HepG2 (cell line): ENCODE measurements around the gene GFER. TPM values are rescaled to one million over a fixed set of nuclear protein-coding genes. Genes with fewer than 3 reads are reported as not detected.
A peak's percentile ranks its signal among the peaks of the same experiment; 100 is the strongest.

Experiments
- BORCS8-MEF2B ChIP-seq: sonication (generic); formaldehyde crosslinking; IDR thresholded peaks from 2 replicates; pipeline ENCODE4 v1.8.0; 2022; ENCODE audit warnings: mild to moderate bottlenecking, missing genetic modification reagents
- HNRNPK ChIP-seq: fragments of 200-400 bp; formaldehyde crosslinking; IDR thresholded peaks from 2 replicates; pipeline ENCODE4 v1.6.1; 2018; ENCODE audit warnings: low read length, low read depth, moderate library complexity, mild to moderate bottlenecking; ENCODE audit not compliant: poor library complexity, severe bottlenecking
- HOXA7 ChIP-seq: sonication (generic); formaldehyde crosslinking; IDR thresholded peaks from 2 replicates; pipeline ENCODE4 v1.8.1; 2022; ENCODE audit warnings: mild to moderate bottlenecking, missing genetic modification reagents, moderate library complexity
- KAT2B ChIP-seq: fragments of 150-350 bp; IDR thresholded peaks from 2 replicates; pipeline ENCODE4 v1.6.1; 2014; ENCODE audit warnings: low read depth, low read length, borderline replicate concordance
- KLF6 ChIP-seq: IDR thresholded peaks from 2 replicates; pipeline ENCODE4 v1.8.0; 2016; ENCODE audit warnings: missing biosample characterization, missing genetic modification reagents
- PCBP2 ChIP-seq: fragments of 200-400 bp; formaldehyde crosslinking; optimal IDR thresholded peaks from 2 replicates; pipeline ENCODE3; 2018; ENCODE audit warnings: low read length, low read depth; ENCODE audit not compliant: poor library complexity, severe bottlenecking
- PRPF4 ChIP-seq: fragments of 200-400 bp; formaldehyde crosslinking; IDR thresholded peaks from 2 replicates; pipeline ENCODE4 v1.6.1; 2016; ENCODE audit warnings: low read length, low read depth; ENCODE audit not compliant: poor library complexity, severe bottlenecking
- RBFOX2 ChIP-seq: fragments of 200-400 bp; formaldehyde crosslinking; IDR thresholded peaks from 2 replicates; pipeline ENCODE4 v1.6.1; 2017; ENCODE audit warnings: low read depth, mild to moderate bottlenecking, low read length
- SPEN ChIP-seq: sonication (generic); formaldehyde crosslinking; IDR thresholded peaks from 2 replicates; pipeline ENCODE4 v1.5.1; 2020; ENCODE audit warnings: low read depth, mild to moderate bottlenecking, missing genetic modification reagents
- ZC3H4 ChIP-seq: sonication (generic); formaldehyde crosslinking; IDR thresholded peaks from 2 replicates; pipeline ENCODE4 v1.4.0; 2020; ENCODE audit warnings: missing genetic modification reagents, borderline replicate concordance
- ZFP36 ChIP-seq: fragments of 150-350 bp; IDR thresholded peaks from 2 replicates; pipeline ENCODE4 v1.6.1; 2018; ENCODE audit warnings: borderline replicate concordance, low read length, low read depth; ENCODE audit not compliant: partially characterized antibody
- ZNF292 ChIP-seq: sonication (generic); formaldehyde crosslinking; IDR thresholded peaks from 2 replicates; pipeline ENCODE4 v1.8.1; 2022; ENCODE audit warnings: mild to moderate bottlenecking, low read depth, missing genetic modification reagents, borderline replicate concordance
- ZNF296 ChIP-seq: sonication (generic); formaldehyde crosslinking; conservative IDR thresholded peaks from 2 replicates; pipeline ENCODE4 v1.5.0; 2020; ENCODE audit warnings: mild to moderate bottlenecking, missing genetic modification reagents
- ZNF33A ChIP-seq: sonication (generic); formaldehyde crosslinking; IDR thresholded peaks from 2 replicates; pipeline ENCODE4 v1.5.1; 2020; ENCODE audit warnings: missing genetic modification reagents, mild to moderate bottlenecking, moderate library complexity, borderline replicate concordance
- ZNF34 ChIP-seq: sonication (generic); formaldehyde crosslinking; IDR thresholded peaks from 2 replicates; pipeline ENCODE4 v1.4.0; 2020; ENCODE audit warnings: mild to moderate bottlenecking, missing genetic modification reagents, borderline replicate concordance
- ZNF670 ChIP-seq: sonication (generic); formaldehyde crosslinking; IDR thresholded peaks from 2 replicates; pipeline ENCODE4 v1.8.0; 2022; ENCODE audit warnings: mild to moderate bottlenecking, missing genetic modification reagents, borderline replicate concordance
- ZNF781 ChIP-seq: sonication (generic); formaldehyde crosslinking; IDR thresholded peaks from 2 replicates; pipeline ENCODE4 v1.5.1; 2020; ENCODE audit warnings: borderline replicate concordance, mild to moderate bottlenecking, missing genetic modification reagents; ENCODE audit errors: not compliant biosample characterization
- polyA plus RNA-seq, 8 experiments: library from polyadenylated mRNA; depleted of rRNA in 3 of 8; stranded (reverse) in 7 of 8; unstranded in 1 of 8; fragments of >200 nt; fragmentation: Illumina TruSeq in 4 of 8; extraction: Trizol in 4 of 8; gene quantifications; 2 replicates each; pipeline versions ENCODE4 v1.2.1 to v1.2.3, GENCODE V29; 2011 to 2016; ENCODE audit warnings: low read depth in 4 of 8, missing spikeins in 1 of 8, mixed read lengths in 1 of 8; ENCODE audit not compliant: insufficient read depth in 1 of 8
- total RNA-seq, 5 experiments: library from RNA; depleted of rRNA; stranded (reverse); fragments of >200 nt; fragmentation: Illumina TruSeq; extraction: Trizol; gene quantifications; 2 replicates each; pipeline ENCODE4 v1.2.3, GENCODE V29; 2016; ENCODE audit warnings: low read depth in 1 of 5
- TF ChIP-seq, protein P1 (sequence below): sonication (generic); formaldehyde crosslinking; IDR thresholded peaks from 2 replicates; pipeline ENCODE4 v1.4.0; 2020; ENCODE audit warnings: missing genetic modification reagents, borderline replicate concordance
- TF ChIP-seq, protein P2 (sequence below): sonication (generic); formaldehyde crosslinking; IDR thresholded peaks from 2 replicates; pipeline ENCODE4 v1.4.0; 2020; ENCODE audit warnings: mild to moderate bottlenecking, missing genetic modification reagents
- TF ChIP-seq, protein P3 (sequence below): sonication (generic); formaldehyde crosslinking; IDR thresholded peaks from 2 replicates; pipeline ENCODE4 v1.4.0; 2020; ENCODE audit warnings: mild to moderate bottlenecking, missing genetic modification reagents, borderline replicate concordance

Gene GFER
- total and polyA plus RNA-seq, 2 of the 13 experiments (the other 11 are each of a cell fraction or from before 2014, with no cell fraction given) = 28.6 to 71.7 TPM

DNA sequence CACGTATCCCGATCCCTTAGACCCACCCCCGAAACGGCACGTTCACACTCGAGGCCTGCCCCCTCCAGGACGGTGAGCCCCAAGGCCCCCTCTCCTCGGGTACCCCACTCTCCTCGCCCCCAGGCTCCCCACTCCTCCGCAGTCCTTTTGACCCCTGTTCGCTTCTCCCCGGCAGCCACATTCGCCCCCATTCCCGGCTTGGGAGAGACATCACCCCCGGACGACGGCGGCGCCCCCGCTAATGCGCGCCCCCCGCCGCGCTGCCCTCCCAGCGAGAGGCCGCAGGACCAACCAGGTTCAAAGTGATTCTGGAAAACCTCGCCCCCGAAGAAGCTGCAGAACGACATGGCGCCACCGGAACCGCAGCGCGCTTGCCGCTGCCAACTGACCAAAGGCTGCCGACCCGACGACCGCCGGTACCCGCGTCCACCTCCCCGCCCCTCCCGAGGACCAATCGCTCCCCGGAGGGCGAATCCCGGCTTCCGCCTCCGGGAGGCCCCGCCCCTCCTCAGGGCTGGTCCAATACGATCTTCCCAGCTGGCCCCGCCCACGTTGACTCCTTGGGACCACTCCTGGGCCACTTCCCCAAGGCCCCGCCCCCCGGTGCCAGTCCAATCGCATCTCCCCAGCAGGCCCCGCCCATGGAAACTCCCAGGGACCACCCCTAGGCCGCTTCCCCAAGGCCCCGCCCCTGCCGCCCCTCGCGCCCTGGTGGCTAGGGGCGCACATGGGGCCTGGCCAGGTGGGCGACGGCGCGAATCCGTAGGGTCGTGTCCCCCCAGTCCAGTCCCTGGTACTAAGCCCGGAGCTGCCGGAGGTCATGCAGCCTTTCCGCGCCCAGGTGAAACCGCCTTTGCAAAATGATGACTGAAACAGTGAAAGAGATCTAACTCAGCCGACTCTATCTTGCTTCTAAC is 40.9 kb upstream of the GFER start, which contains the start of gene MSRB1 (continued):
- TF ChIP-seq ZNF292 (CRISPR knock-in tag) = 0 out of 2 replicates have a peak, but pooled peaks have one; percentile 15
- TF ChIP-seq, protein P1, sequence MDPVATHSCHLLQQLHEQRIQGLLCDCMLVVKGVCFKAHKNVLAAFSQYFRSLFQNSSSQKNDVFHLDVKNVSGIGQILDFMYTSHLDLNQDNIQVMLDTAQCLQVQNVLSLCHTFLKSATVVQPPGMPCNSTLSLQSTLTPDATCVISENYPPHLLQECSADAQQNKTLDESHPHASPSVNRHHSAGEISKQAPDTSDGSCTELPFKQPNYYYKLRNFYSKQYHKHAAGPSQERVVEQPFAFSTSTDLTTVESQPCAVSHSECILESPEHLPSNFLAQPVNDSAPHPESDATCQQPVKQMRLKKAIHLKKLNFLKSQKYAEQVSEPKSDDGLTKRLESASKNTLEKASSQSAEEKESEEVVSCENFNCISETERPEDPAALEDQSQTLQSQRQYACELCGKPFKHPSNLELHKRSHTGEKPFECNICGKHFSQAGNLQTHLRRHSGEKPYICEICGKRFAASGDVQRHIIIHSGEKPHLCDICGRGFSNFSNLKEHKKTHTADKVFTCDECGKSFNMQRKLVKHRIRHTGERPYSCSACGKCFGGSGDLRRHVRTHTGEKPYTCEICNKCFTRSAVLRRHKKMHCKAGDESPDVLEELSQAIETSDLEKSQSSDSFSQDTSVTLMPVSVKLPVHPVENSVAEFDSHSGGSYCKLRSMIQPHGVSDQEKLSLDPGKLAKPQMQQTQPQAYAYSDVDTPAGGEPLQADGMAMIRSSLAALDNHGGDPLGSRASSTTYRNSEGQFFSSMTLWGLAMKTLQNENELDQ (CRISPR knock-in tag) = no peak
- TF ChIP-seq PRPF4 = no peak
- TF ChIP-seq ZFP36 = no peak
- TF ChIP-seq HNRNPK = peak; percentile 25
- TF ChIP-seq, protein P2, sequence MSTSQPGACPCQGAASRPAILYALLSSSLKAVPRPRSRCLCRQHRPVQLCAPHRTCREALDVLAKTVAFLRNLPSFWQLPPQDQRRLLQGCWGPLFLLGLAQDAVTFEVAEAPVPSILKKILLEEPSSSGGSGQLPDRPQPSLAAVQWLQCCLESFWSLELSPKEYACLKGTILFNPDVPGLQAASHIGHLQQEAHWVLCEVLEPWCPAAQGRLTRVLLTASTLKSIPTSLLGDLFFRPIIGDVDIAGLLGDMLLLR (CRISPR knock-in tag) = peak; percentile 57; the same call in 1 of the 2 replicates
- TF ChIP-seq KAT2B = no peak
- no peak for TF ChIP-seq ZC3H4
- TF ChIP-seq RBFOX2 = peak; percentile 96
- TF ChIP-seq PCBP2 = no peak
- TF ChIP-seq SPEN = peak; percentile 48; the same call in 1 of the 2 replicates
- peak; percentile 85; the same call in 1 of the 2 replicates for TF ChIP-seq ZNF33A (CRISPR knock-in tag)
- no peak for TF ChIP-seq ZNF34
- TF ChIP-seq KLF6 (CRISPR knock-in tag) = peak; percentile 26; the same call in 1 of the 2 replicates
- no peak for TF ChIP-seq HOXA7
- TF ChIP-seq, protein P3, sequence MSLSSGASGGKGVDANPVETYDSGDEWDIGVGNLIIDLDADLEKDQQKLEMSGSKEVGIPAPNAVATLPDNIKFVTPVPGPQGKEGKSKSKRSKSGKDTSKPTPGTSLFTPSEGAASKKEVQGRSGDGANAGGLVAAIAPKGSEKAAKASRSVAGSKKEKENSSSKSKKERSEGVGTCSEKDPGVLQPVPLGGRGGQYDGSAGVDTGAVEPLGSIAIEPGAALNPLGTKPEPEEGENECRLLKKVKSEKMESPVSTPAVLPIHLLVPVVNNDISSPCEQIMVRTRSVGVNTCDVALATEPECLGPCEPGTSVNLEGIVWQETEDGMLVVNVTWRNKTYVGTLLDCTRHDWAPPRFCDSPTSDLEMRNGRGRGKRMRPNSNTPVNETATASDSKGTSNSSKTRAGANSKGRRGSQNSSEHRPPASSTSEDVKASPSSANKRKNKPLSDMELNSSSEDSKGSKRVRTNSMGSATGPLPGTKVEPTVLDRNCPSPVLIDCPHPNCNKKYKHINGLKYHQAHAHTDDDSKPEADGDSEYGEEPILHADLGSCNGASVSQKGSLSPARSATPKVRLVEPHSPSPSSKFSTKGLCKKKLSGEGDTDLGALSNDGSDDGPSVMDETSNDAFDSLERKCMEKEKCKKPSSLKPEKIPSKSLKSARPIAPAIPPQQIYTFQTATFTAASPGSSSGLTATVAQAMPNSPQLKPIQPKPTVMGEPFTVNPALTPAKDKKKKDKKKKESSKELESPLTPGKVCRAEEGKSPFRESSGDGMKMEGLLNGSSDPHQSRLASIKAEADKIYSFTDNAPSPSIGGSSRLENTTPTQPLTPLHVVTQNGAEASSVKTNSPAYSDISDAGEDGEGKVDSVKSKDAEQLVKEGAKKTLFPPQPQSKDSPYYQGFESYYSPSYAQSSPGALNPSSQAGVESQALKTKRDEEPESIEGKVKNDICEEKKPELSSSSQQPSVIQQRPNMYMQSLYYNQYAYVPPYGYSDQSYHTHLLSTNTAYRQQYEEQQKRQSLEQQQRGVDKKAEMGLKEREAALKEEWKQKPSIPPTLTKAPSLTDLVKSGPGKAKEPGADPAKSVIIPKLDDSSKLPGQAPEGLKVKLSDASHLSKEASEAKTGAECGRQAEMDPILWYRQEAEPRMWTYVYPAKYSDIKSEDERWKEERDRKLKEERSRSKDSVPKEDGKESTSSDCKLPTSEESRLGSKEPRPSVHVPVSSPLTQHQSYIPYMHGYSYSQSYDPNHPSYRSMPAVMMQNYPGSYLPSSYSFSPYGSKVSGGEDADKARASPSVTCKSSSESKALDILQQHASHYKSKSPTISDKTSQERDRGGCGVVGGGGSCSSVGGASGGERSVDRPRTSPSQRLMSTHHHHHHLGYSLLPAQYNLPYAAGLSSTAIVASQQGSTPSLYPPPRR (CRISPR knock-in tag) = 0 out of 2 replicates have a peak, but pooled peaks have one; percentile 55
- TF ChIP-seq ZNF296 (CRISPR knock-in tag) = no peak
- peak; percentile 37 for TF ChIP-seq ZNF781 (CRISPR knock-in tag)
- TF ChIP-seq BORCS8-MEF2B (CRISPR knock-in tag) = peak; percentile 62
- TF ChIP-seq ZNF670 (CRISPR knock-in tag) = 0 out of 2 replicates have a peak, but pooled peaks have one; percentile 59
